ENCODE data around the gene CABP7. TPM values are rescaled to one million over a fixed set of nuclear protein-coding genes. Genes with fewer than 3 reads are reported as not detected.

CABP7 gene
- total and polyA plus RNA-seq, 2 of the 13 experiments (the other 11 are each of a cell fraction or from before 2014, with no cell fraction given), result 0.08 TPM; not detected in 1

GRCh38 chr22:29767171-29768051 is 47.6 kb downstream of the CABP7 start, which contains the start of gene UQCR10 (continued):
- TF ChIP-seq HOXA3 (CRISPR knock-in tag; IDR thresholded peaks at IDR 0.05), result peak; percentile 65
- TF ChIP-seq FIP1L1 (IDR thresholded peaks at IDR 0.05; ENCODE audit: borderline replicate concordance, insufficient read depth, low read depth, low read length), result no peak
- TF ChIP-seq ZKSCAN1 (IDR thresholded peaks at IDR 0.05; ENCODE audit: low read length), result no peak
- TF ChIP-seq E2F2 (CRISPR knock-in tag; IDR thresholded peaks at IDR 0.05; ENCODE audit: borderline replicate concordance), result peak; percentile 51; the same call in 1 of the 2 replicates
- TF ChIP-seq PREB (CRISPR knock-in tag; IDR thresholded peaks at IDR 0.05), result no peak
- TF ChIP-seq, protein P1, sequence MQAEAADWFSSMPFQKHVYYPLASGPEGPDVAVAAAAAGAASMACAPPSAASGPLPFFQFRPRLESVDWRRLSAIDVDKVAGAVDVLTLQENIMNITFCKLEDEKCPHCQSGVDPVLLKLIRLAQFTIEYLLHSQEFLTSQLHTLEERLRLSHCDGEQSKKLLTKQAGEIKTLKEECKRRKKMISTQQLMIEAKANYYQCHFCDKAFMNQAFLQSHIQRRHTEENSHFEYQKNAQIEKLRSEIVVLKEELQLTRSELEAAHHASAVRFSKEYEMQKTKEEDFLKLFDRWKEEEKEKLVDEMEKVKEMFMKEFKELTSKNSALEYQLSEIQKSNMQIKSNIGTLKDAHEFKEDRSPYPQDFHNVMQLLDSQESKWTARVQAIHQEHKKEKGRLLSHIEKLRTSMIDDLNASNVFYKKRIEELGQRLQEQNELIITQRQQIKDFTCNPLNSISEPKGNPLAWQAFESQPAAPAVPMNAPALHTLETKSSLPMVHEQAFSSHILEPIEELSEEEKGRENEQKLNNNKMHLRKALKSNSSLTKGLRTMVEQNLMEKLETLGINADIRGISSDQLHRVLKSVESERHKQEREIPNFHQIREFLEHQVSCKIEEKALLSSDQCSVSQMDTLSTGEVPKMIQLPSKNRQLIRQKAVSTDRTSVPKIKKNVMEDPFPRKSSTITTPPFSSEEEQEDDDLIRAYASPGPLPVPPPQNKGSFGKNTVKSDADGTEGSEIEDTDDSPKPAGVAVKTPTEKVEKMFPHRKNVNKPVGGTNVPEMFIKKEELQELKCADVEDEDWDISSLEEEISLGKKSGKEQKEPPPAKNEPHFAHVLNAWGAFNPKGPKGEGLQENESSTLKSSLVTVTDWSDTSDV (CRISPR knock-in tag; IDR thresholded peaks at IDR 0.05), result no peak
- TF ChIP-seq, protein P2, sequence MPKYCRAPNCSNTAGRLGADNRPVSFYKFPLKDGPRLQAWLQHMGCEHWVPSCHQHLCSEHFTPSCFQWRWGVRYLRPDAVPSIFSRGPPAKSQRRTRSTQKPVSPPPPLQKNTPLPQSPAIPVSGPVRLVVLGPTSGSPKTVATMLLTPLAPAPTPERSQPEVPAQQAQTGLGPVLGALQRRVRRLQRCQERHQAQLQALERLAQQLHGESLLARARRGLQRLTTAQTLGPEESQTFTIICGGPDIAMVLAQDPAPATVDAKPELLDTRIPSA (CRISPR knock-in tag; IDR thresholded peaks at IDR 0.05; ENCODE audit: borderline replicate concordance), result no peak
- TF ChIP-seq, protein P3, sequence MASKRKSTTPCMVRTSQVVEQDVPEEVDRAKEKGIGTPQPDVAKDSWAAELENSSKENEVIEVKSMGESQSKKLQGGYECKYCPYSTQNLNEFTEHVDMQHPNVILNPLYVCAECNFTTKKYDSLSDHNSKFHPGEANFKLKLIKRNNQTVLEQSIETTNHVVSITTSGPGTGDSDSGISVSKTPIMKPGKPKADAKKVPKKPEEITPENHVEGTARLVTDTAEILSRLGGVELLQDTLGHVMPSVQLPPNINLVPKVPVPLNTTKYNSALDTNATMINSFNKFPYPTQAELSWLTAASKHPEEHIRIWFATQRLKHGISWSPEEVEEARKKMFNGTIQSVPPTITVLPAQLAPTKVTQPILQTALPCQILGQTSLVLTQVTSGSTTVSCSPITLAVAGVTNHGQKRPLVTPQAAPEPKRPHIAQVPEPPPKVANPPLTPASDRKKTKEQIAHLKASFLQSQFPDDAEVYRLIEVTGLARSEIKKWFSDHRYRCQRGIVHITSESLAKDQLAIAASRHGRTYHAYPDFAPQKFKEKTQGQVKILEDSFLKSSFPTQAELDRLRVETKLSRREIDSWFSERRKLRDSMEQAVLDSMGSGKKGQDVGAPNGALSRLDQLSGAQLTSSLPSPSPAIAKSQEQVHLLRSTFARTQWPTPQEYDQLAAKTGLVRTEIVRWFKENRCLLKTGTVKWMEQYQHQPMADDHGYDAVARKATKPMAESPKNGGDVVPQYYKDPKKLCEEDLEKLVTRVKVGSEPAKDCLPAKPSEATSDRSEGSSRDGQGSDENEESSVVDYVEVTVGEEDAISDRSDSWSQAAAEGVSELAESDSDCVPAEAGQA (IDR thresholded peaks at IDR 0.05; ENCODE audit: low read depth), result peak; percentile 40; the same call in 1 of the 2 replicates
- TF ChIP-seq, protein P3 (CRISPR knock-in tag; IDR thresholded peaks at IDR 0.05; ENCODE audit: borderline replicate concordance), result no peak
- TF ChIP-seq, protein P4, sequence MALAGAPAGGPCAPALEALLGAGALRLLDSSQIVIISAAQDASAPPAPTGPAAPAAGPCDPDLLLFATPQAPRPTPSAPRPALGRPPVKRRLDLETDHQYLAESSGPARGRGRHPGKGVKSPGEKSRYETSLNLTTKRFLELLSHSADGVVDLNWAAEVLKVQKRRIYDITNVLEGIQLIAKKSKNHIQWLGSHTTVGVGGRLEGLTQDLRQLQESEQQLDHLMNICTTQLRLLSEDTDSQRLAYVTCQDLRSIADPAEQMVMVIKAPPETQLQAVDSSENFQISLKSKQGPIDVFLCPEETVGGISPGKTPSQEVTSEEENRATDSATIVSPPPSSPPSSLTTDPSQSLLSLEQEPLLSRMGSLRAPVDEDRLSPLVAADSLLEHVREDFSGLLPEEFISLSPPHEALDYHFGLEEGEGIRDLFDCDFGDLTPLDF (CRISPR knock-in tag; IDR thresholded peaks at IDR 0.05), result 0 out of 2 replicates have a peak, but pooled peaks have one; percentile 35
- TF ChIP-seq GPN1 (CRISPR knock-in tag; IDR thresholded peaks at IDR 0.05; ENCODE audit: borderline replicate concordance), result no peak
